HT1080 (cell line): ENCODE data around the gene LMF2. TPM values are rescaled to one million over a fixed set of nuclear protein-coding genes. Genes with fewer than 3 reads are reported as not detected.

Source experiments
- DNase-seq: peaks from one replicate; pipeline ENCODE4 v3.0.0-alpha.2; 2015; ENCODE audit warnings: low read depth
- polyA plus RNA-seq, 2 experiments: library from polyadenylated mRNA; depleted of rRNA; stranded (reverse); fragments of >200 nt; gene quantifications; 2 replicates each; pipeline ENCODE4 v1.2.3, GENCODE V29; 2015
- total RNA-seq: library from RNA; depleted of rRNA; stranded (reverse); fragments of >200 nt; shearing (Covaris generic); gene quantifications from 2 replicates; pipeline ENCODE4 v1.2.3, GENCODE V29; 2014; rRNA removed

The LMF2 gene
- total RNA-seq = 36.7 and 54.3 TPM in 2 replicates
- polyA plus RNA-seq (2015; cell fraction: cytosol; rRNA removed) = 35.4 and 37.6 TPM in 2 replicates
- polyA plus RNA-seq (2015; cell fraction: nucleus; rRNA removed) = 228 and 230 TPM in 2 replicates

DNA sequence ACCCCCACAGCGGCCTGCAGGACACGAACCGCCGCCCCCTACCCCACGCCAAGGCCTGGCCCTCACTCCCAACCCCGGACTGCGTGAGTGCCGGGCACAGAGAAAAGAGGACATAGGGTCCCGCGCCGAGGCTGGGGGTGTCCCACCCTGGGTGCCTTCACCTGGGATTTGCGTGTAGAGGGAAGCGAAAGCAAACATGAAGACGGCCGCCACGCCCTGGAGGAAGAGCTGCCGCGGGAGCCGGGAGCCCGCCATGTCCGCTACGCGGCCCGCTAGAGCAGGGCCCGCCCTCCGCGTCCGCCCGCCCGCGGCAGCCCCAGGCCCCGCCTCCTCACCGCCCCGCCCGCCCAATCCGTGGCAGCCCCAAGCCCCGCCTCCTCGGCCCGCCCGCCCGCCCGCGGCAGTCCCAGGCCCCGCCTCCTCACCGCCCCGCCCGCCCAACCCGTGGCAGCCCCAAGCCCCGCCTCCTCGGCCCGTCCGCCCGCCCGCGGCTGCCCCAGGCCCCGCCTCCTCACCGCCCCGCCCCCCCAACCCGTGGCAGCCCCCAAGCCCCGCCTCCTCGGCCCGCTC lies at the start of gene LMF2:
Gene LMF2 (minus strand): TSS at position 282 of the 570 bp plus-strand sequence. CDS start 27 bp downstream, at position 255.
- no peak for DNase-seq

DNA sequence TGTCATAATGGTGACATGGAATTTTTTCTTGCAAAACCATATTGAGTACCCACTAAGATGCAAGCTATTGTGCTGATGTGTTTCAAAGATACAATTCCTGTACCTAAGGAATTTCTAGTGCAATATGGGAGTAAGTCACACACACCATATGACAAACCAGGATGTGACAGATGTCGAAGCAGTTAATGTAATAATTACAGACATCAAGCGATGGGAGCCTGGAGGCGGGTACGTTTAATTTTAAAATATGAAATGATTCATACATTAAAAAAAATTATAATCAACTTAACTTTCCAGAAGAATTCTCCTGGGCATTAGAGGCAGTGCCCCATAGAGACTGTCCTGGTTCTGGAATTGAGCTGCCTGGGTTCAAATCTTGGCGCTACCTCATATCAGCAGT lies 49.2 kb upstream of the LMF2 start:
- no peak for DNase-seq

DNA sequence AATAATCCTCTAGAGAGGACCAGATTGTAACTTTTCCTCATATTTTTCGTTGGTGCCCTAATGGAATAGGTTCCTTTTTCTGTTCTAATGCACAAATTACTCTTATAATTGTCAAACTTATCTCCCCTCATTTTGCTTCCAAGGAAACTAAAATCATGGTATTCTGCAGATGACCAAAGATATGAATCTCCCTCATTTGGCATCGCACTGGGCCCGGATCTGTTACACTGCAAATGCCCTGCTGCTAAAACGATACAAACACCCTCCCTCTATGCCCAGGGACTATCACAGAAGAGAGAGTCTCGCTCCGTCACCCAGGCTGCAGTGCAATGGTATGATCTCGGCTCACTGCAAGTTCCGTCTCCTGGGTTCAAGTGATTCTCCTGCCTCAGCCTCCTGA lies 45.8 kb upstream of the LMF2 start:
- DNase-seq = no peak

DNA sequence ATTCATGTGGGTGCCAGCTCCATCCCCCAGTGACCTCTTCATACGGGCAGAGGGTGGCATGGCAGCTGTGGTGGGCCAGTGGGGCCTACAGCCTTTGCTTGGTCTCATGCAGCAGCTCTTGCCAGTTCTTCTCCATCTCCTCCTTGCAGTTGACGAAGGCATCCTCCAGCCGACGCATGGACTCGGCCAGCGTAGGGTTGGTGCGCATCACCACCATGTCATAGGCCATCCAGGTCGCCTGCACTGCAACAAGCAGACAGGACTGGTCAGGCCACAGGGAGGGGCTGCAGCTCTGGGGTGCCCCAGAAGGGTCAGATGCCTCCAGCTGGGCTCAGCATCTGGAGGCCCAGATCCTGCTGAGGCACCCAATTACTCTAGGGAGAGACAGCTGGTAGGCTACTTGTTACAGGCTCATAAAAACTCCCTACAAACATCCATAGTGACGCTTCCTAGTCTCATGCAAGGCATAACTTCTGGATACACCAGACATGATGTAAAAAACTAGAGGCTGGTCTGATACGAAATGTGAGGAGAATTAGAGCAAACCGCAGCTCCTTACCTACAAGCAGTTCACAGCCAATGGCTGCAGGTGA lies 43.8 kb upstream of the LMF2 start:
- no peak for DNase-seq

DNA sequence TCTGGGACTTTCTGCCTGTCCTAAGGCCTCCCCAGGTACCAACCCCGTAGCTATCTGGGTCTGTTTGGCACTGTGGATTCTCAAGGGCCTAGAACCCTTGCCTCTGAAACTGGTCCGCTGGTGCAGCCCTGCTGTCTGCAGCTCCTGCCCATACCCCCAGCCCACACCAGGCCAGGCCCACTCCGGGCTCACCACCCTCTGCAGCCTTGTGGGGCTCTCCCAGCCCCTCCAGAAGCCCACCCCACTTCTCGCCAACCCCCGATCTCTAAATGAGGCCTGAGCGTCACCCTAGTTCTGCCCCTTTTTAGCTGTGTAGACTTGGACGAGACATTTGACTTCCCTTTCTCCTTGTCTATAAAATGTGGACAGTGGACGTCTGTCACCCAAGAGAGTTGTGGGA lies 42.9 kb upstream of the LMF2 start:
- no peak for DNase-seq

DNA sequence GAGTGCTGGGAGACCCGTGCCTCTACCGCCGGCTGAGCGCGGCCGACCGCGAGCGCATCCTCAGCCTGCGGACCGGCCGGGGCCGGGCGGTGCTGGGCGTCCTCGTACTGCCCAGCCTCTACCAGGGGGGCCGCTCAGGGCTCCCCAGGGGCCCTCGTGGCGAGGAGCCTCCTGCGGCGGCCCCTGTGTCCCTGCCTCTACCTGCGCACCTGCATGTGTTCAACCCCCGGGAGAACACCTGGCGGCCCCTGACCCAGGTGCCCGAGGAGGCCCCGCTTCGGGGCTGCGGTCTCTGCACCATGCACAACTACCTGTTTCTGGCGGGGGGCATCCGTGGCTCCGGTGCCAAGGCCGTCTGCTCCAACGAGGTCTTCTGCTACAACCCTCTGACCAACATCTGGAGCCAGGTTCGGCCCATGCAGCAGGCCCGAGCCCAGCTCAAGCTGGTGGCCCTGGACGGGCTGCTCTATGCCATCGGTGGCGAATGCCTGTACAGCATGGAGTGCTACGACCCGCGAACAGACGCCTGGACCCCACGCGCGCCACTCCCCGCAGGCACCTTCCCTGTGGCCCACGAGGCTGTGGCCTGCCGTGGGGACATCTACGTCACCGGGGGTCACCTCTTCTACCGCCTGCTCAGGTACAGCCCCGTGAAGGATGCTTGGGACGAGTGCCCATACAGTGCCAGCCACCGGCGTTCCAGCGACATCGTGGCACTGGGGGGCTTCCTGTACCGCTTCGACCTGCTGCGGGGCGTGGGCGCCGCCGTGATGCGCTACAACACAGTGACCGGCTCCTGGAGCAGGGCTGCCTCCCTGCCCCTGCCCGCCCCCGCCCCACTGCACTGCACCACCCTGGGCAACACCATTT lies 41.7 kb upstream of the LMF2 start:
- no peak for DNase-seq

GRCh38 chr22:50548040-50548920 lies 40.8 kb upstream of the LMF2 start:
- DNase-seq = no peak

- no peak for DNase-seq
Observed at GRCh38 chr22:50547263-50547985, 39.9 kb upstream of the LMF2 start.

DNA sequence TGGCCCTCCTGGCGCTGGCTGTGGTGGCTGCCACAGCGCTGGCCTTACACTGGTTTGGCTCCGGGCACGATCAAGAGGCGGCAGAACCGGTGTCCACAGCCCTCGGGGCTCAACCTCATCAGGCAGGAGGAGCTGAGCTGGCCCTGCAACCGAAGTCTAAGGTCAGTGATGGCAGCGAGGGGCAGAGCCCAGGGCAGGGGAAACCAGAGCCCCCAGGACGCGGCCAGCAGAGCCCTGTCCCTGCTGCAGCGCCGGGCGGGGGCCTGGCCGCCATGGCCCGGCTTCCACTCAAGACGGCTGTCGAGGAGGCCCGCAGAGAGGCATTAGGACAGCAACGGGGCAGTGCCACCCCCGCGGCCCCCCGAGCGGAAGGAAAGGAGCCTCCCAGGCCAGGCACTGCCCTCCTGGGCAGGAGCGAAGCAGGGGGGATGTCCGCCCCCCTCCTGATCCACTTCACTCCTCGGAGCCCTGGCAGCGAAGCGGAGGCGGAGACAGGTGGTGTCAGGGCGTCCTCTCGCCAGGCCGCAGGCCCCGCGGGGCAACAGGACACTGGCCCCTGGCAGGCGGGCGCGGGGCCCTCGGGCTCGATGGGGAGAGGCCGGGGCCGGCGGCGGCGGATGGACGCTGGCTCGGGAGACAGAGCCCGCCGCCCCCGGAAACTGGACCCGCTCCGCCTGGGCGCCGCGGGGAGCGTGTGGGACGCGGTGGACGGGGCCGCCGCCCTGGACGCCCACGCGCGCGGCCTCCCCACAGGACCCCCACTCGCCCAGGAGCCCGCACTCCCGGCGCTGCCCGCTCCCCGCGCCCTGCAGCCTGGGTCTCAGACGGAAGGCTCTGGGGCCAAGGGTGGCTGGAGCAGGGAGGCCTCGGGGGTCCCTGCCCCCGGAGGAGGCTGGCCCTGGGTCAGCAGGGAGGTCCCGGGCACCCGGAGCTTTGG lies 39.1 kb upstream of the LMF2 start:
- no peak for DNase-seq

DNA sequence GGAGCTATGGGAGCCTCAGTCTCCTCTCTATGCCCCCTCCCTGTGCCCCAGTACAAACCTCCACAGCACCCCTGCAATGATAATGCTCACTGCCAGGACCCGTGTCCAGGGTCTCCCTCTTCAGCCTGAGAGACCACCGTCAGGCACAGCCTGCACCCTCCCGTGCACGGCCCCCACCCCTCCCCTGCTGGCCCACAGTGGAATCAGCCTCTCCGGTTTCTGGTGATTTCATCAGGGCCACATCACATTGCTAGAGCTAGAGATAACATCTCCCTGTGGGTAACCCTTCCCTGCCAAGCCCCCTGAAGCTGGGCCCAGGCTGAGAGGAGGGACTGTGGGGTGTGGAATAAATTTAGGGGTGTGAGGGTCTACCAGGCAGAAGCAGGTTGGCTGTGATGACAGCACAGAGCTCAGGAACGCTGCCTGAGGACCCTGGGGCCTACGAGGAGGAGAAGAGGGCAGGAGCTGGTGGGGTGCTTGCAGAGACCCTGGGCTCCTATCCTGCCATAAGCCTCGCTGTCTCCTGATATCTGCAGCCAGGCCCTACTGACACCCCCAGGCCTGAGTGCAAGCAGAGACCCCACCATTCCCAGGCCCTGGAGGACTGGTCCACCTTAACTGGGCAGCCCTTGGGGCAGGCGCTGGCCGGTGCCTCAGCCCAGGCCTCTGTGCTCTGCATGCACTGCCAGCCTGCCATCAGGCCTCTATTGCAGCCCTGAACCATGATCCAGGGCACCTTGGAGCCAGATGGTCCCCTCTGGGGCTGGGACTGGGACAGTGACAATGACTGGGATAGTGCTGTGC lies 38.2 kb upstream of the LMF2 start, which contains the start of gene KLHDC7B:
Gene KLHDC7B (plus strand): TSS at position 378 of the 804 bp plus-strand sequence. CDS start 345 bp downstream, at position 723.
- DNase-seq = no peak

- DNase-seq = no peak
Observed at GRCh38 chr22:50544746-50545253, 37.3 kb upstream of the LMF2 start.

DNA sequence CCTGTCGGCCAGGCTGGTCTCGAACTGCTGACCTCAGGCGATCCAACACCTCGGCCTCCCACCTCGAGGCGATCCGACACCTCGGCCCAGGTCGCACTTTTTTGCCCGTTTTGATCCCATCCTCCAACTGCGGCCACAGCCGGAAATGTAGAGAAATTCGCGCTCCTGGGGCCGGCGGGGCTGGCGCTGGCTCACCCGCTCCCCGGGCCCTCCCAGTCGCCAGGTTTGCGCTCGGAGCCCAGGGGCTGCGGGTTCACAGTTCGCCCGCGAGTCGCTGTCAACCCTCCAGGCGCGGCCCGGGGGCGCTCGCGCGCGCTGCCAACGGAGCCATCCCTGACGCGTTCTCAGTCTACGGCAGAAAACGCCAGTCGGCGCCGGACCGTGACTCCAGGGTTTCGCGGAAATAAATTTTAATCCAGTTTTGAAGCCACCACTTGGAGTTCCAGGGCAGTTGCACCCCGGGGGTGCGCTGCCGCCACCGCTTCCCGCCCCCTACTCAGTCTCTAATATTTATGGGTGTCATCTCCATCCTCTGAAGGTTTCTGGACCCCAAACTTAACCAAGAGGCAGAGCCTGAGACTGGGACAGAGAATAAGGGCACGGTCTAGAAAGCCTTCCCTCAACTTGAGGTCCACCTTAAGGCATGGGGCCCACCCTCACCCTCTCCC lies 36.7 kb upstream of the LMF2 start:
- no peak for DNase-seq

DNA sequence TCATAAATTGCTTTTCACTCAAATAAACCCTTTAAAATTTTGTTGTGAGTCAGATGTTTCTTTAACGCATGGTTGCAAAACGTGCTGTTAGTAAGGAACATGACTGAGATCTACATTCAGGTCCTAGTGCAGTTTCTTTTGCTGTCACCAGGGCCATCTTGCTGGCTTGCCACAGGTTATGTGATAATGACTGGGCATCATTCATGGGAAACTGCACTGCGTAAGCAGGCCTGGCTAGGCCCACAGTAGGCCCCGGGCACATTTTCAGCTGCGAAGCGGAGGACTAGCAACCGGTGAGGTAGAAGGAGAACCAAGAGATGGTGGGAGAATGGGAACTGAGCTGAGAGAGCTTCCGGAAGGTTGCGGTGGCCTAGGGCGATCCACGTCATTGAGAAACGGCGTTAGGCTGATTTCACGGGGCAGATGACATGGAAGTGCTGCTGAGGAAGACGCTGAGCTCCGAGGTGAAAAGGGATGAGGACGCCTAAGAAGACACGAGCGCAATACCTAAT lies 35.0 kb upstream of the LMF2 start:
- DNase-seq = no peak

- peak; percentile 87 for DNase-seq
Observed at GRCh38 chr22:50541667-50542026, 34.1 kb upstream of the LMF2 start.

DNA sequence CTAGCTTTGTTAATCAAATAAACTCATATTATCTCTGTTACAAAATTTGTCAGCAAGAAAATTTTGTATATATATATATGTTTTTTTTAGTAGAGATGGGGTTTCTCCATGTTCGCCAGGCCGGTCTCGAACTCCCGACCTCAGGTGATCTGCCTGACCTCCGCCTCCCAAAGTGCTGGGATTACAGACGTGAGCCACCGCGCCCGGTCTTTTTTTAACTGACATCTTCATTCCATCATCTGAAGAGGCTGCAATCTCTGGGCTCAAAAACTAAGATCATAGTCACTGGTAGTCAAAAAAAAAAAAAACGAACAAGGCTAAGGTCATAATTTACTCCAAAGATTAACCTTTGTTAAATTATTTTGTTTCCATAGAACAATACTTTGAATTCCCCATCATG lies 32.9 kb upstream of the LMF2 start:
- no peak for DNase-seq

GRCh38 chr22:50537765-50538164 lies 30.3 kb upstream of the LMF2 start:
- DNase-seq = no peak

DNA sequence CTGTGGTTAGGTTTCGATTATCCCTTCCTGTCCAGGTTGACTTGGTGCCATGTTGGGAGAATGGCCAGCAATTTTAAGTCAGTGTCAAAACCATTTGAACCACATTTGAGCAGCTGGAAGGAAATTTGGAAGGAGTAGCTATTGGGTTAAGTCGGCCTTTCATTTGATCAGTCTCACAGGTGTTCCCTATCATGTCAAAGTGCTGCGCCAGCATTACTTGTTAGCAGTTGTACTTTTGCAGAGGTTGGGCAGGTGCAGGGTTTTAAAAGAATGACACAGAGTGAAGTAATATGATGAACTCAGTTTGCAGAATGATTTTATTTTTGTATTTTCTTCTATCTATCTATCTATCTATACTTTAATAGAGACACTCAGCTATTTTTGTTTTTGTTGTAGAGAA lies 28.7 kb upstream of the LMF2 start:
- no peak for DNase-seq

DNA sequence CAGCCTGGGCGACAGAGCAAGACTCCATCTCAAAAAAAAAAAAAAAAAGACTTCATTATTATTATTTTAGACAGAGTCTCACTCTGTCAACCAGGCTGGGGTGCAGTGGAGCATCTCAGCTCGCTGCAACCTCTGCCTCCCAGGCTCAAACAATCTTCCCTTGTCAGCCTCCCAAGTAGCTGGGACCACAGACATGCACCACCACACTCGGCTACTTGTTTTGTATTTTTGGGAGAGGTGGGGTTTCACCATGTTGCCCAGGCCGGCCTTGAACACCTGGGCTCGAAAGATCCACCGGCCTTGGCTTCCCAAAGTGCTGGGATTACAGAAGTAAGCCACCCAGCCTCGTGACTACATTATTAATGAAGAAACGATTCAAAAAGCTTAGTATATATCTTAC lies 27.6 kb upstream of the LMF2 start:
- DNase-seq = no peak
